Measurements from ENCODE around the gene KCNQ2.

Gene KCNQ2

DNA sequence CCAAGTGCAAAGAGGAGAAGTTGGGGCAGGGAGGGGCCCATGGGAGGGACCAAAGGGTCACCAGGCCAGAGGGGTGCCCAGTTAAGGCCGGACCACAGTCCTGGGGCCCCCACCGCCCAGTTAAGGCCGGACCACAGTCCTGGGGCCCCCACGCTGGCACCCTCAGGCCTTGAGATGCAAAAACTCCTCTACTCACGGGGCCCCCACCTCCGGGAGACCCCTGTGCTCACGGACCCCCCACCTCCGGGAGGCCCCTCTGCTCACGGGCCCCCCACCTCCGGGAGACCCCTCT lies 16.9 kb downstream of the KCNQ2 start:
- Histone ChIP-seq H3K4me3 (ENCODE audit: low read length) (no peak overlapping the region), H3K27me3 (ENCODE audit: control insufficient read depth, insufficient read depth, low read length) (no peaks in the 10 kb centered on the region), H3K27ac (ENCODE audit: low read length) (no peak overlapping the region), H3K9me3 (ENCODE audit: control insufficient read depth, low read depth, low read length) (no peaks in the 10 kb centered on the region), H3K36me3 (ENCODE audit: control insufficient read depth, low read depth, low read length) (no peaks in the 10 kb centered on the region), H3K9ac (ENCODE audit: low read length) (no peak overlapping the region), H3K4me1 (ENCODE audit: control insufficient read depth, low read depth, low read length) (peaks cover 20% of the 10 kb centered on the region)

- no peak overlapping the region for H3K4me3 ChIP-seq (ENCODE audit: low read length)
- H3K9ac ChIP-seq (ENCODE audit: low read length): no peak overlapping the region
- H3K27me3 ChIP-seq (ENCODE audit: control insufficient read depth, insufficient read depth, low read length): no peaks in the 10 kb centered on the region
- H3K4me1 ChIP-seq (ENCODE audit: control insufficient read depth, low read depth, low read length): peaks cover 20% of the 10 kb centered on the region
- no peak overlapping the region for H3K27ac ChIP-seq (ENCODE audit: low read length)
- no peaks in the 10 kb centered on the region for H3K36me3 ChIP-seq (ENCODE audit: control insufficient read depth, low read depth, low read length)
- H3K9me3 ChIP-seq (ENCODE audit: control insufficient read depth, low read depth, low read length): no peaks in the 10 kb centered on the region
Measured at GRCh38 chr20:63454731-63455567, 17.5 kb downstream of the KCNQ2 start.

DNA sequence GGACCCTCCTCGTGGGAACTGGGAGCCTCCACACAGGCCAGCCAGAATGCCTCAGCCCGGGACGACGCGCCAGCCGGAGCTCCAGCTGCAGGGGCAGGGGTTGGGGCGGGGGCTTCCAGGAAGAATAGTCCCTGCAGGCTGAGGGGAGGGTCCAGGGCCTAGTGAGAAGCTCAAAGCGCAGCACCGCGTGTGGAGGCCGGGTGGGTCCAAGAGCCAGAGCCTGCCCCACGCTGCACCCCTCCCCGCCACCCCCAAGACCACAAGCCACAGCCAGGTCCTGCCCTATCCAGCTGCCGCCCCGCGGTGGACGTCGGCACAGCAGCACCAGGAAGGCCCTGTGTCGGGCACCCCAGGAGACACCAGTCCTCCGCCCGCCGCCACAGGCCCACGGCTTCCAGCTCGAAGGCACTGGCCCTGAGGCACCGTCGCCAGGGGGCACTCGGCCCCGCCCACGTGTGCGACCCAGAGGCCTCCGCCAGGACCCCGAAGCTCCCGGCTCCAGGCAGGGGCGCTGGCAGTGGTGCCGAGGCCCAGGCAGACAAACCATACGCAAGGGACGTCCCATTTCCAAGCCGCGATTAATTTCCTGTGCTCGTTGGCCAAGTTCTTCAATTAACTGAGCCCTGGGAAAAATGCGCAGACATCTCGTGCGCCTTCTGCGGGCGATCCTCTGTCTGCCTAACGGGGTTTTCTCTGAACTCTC lies 19.5 kb downstream of the KCNQ2 start:
- H3K9ac ChIP-seq (ENCODE audit: low read length): no peak overlapping the region
- H3K36me3 ChIP-seq (ENCODE audit: control insufficient read depth, low read depth, low read length): no peaks in the 10 kb centered on the region
- H3K27me3 ChIP-seq (ENCODE audit: control insufficient read depth, insufficient read depth, low read length): no peaks in the 10 kb centered on the region
- no peaks in the 10 kb centered on the region for H3K9me3 ChIP-seq (ENCODE audit: control insufficient read depth, low read depth, low read length)
- no peak overlapping the region for H3K4me3 ChIP-seq (ENCODE audit: low read length)
- peaks cover 20% of the 10 kb centered on the region for H3K4me1 ChIP-seq (ENCODE audit: control insufficient read depth, low read depth, low read length)
- no peak overlapping the region for H3K27ac ChIP-seq (ENCODE audit: low read length)

DNA sequence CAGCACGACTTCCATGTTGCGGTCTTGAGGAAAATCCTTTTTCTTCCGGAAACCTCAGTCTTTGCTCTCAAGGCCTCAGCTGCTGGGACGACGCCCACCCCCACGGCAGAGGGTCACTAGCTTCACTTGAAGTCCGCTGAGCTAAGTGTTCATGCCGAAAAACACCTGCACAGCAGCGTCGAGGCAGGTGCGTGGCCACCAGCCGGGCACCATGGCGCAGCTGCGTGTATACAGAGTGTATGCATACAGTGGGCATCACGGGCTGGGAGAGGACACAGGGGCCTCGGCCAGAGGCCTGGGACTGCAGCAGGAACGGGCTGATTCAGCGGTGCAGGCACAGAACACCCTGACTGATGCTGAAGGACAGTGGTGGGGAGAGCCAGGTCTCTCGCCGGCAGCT lies 20.1 kb downstream of the KCNQ2 start:
- no peak overlapping the region for H3K4me3 ChIP-seq (ENCODE audit: low read length)
- H3K36me3 ChIP-seq (ENCODE audit: control insufficient read depth, low read depth, low read length): no peaks in the 10 kb centered on the region
- H3K4me1 ChIP-seq (ENCODE audit: control insufficient read depth, low read depth, low read length): peaks cover 20% of the 10 kb centered on the region
- H3K27me3 ChIP-seq (ENCODE audit: control insufficient read depth, insufficient read depth, low read length): no peaks in the 10 kb centered on the region
- no peak overlapping the region for H3K27ac ChIP-seq (ENCODE audit: low read length)
- H3K9ac ChIP-seq (ENCODE audit: low read length): no peak overlapping the region
- no peaks in the 10 kb centered on the region for H3K9me3 ChIP-seq (ENCODE audit: control insufficient read depth, low read depth, low read length)

DNA sequence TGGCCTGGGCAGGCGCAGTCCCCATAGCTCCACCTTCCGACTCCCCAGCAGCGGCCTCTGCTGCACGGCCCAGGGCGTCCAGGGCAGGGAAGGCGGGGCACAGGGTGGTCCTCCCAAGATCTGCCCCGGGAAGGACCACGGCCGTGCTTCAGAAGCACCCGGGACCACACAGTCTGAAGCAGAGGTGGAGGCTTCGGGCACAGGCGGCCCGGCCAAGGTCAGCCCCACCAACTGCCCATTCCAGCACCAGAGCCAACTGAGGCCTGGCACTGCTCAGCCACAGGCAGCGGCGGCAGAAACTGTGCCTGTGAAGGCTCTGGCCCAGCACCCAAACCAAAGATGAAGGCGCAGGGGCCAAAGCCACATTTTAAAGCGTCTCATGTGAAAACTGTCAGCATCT lies 20.6 kb downstream of the KCNQ2 start:
- peaks cover 20% of the 10 kb centered on the region for H3K4me1 ChIP-seq (ENCODE audit: control insufficient read depth, low read depth, low read length)
- H3K4me3 ChIP-seq (ENCODE audit: low read length): no peak overlapping the region
- no peaks in the 10 kb centered on the region for H3K9me3 ChIP-seq (ENCODE audit: control insufficient read depth, low read depth, low read length)
- no peak overlapping the region for H3K27ac ChIP-seq (ENCODE audit: low read length)
- no peak overlapping the region for H3K9ac ChIP-seq (ENCODE audit: low read length)
- H3K36me3 ChIP-seq (ENCODE audit: control insufficient read depth, low read depth, low read length): no peaks in the 10 kb centered on the region
- H3K27me3 ChIP-seq (ENCODE audit: control insufficient read depth, insufficient read depth, low read length): no peaks in the 10 kb centered on the region

GRCh38 chr20:63449796-63450730 lies 22.4 kb downstream of the KCNQ2 start:
- Histone ChIP-seq H3K9ac (ENCODE audit: low read length) (no peak overlapping the region), H3K4me3 (ENCODE audit: low read length) (no peak overlapping the region), H3K36me3 (ENCODE audit: control insufficient read depth, low read depth, low read length) (no peaks in the 10 kb centered on the region), H3K9me3 (ENCODE audit: control insufficient read depth, low read depth, low read length) (no peaks in the 10 kb centered on the region), H3K27ac (ENCODE audit: low read length) (no peak overlapping the region), H3K27me3 (ENCODE audit: control insufficient read depth, insufficient read depth, low read length) (no peaks in the 10 kb centered on the region), H3K4me1 (ENCODE audit: control insufficient read depth, low read depth, low read length) (peaks cover 16% of the 10 kb centered on the region)

- Histone ChIP-seq H3K4me1 (ENCODE audit: control insufficient read depth, low read depth, low read length) (peaks cover 8% of the 10 kb centered on the region), H3K9me3 (ENCODE audit: control insufficient read depth, low read depth, low read length) (no peaks in the 10 kb centered on the region), H3K9ac (ENCODE audit: low read length) (no peak overlapping the region), H3K4me3 (ENCODE audit: low read length) (no peak overlapping the region), H3K27ac (ENCODE audit: low read length) (no peak overlapping the region), H3K36me3 (ENCODE audit: control insufficient read depth, low read depth, low read length) (no peaks in the 10 kb centered on the region), H3K27me3 (ENCODE audit: control insufficient read depth, insufficient read depth, low read length) (no peaks in the 10 kb centered on the region)
Measured at GRCh38 chr20:63449025-63449424, 23.4 kb downstream of the KCNQ2 start.

DNA sequence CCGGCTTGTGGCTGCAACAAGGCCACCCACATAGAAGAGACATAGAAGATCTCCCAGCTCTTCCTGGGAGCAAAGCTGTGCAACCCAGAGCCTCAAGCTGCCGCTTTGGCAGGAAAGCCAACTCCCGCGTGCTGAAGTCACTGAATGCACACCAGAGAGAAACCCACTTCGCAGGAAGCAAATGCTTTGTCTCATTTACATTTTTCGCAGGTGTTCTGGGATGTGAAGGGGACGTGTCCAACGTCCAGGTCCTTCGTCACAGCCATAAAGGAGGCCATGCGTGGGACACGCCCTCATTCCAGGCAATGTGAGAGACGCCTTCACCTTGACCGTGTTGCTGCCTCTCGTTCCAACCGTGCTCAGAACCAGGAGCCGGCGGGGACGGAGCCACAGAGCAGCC lies 24.4 kb downstream of the KCNQ2 start:
- no peak overlapping the region for H3K4me3 ChIP-seq (ENCODE audit: low read length)
- H3K36me3 ChIP-seq (ENCODE audit: control insufficient read depth, low read depth, low read length): no peaks in the 10 kb centered on the region
- H3K27me3 ChIP-seq (ENCODE audit: control insufficient read depth, insufficient read depth, low read length): no peaks in the 10 kb centered on the region
- H3K9me3 ChIP-seq (ENCODE audit: control insufficient read depth, low read depth, low read length): no peaks in the 10 kb centered on the region
- H3K9ac ChIP-seq (ENCODE audit: low read length): no peak overlapping the region
- no peaks in the 10 kb centered on the region for H3K4me1 ChIP-seq (ENCODE audit: control insufficient read depth, low read depth, low read length)
- H3K27ac ChIP-seq (ENCODE audit: low read length): no peak overlapping the region

GRCh38 chr20:63447320-63447719 lies 25.1 kb downstream of the KCNQ2 start:
- Histone ChIP-seq H3K9ac (ENCODE audit: low read length) (no peak overlapping the region), H3K27me3 (ENCODE audit: control insufficient read depth, insufficient read depth, low read length) (no peaks in the 10 kb centered on the region), H3K27ac (ENCODE audit: low read length) (no peak overlapping the region), H3K9me3 (ENCODE audit: control insufficient read depth, low read depth, low read length) (no peaks in the 10 kb centered on the region), H3K4me1 (ENCODE audit: control insufficient read depth, low read depth, low read length) (no peaks in the 10 kb centered on the region), H3K36me3 (ENCODE audit: control insufficient read depth, low read depth, low read length) (no peaks in the 10 kb centered on the region), H3K4me3 (ENCODE audit: low read length) (no peak overlapping the region)

DNA sequence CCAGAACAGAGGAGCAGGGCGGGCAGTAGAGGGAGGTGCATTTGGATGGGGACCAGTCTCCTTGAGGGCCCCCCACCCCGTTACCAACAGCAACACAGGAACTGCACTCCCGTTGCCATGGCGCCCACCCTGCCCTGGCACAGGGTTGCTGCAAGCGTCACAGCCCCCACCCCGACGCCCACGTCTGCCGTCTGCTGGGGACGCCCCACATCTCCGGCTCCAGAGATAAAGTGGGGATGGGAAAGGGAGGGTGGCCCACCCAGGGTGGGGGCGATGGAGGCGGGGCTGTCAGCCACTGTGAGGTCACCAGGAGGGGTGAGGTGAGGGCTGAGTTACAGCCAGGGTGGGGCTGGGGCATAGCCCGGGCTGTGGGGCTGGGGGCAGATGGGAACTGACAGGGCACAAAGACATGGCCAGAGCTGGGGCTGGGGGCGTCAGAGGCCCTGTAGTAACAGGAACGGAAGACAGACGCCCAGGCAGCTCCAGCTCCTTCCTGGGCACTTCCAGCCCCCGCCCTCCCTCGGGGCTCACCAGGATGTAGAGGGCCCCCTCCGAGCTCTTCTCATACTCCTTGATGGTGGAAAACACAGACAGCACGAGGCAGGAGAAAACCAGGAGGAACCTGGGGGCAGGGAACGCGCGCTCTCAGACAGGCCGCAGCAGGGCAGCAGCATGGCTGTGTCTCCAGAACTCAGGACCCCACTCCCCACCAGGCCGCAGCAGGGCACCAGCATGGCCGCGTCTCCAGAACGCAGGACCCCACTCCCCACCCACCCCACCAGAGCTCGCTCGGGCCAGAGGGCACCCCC lies 26.0 kb downstream of the KCNQ2 start:
- H3K4me3 ChIP-seq (ENCODE audit: low read length): no peak overlapping the region
- H3K27me3 ChIP-seq (ENCODE audit: control insufficient read depth, insufficient read depth, low read length): no peaks in the 10 kb centered on the region
- no peaks in the 10 kb centered on the region for H3K9me3 ChIP-seq (ENCODE audit: control insufficient read depth, low read depth, low read length)
- no peak overlapping the region for H3K27ac ChIP-seq (ENCODE audit: low read length)
- H3K9ac ChIP-seq (ENCODE audit: low read length): no peak overlapping the region
- no peaks in the 10 kb centered on the region for H3K4me1 ChIP-seq (ENCODE audit: control insufficient read depth, low read depth, low read length)
- H3K36me3 ChIP-seq (ENCODE audit: control insufficient read depth, low read depth, low read length): no peaks in the 10 kb centered on the region

Measured in iPS-18a (cell line).